ENCODE data around the gene GNG3.
"Not testable (repeated sequence)": the region's sequence is repeated elsewhere in the genome, so short reads cannot be mapped to it uniquely, and the experiment has no call there.

Gene GNG3

DNA sequence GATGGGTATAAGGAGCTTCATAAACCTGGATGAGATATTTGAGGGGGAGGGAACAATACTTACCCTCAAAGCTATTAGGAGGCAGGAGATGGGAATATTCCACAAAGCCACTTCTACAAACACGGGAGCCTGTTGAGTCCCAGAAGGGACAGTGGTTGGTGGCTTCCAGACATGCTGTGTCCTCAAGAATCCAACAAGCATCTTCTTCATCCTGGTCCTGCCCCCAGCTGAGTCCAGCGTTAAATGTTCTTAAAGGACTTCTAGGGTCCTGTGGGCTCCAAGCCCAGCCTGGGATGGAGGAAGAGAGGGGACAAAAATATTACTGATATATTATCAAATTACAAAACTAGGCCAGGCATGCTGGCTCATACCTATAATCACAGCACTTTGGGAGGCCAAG lies 40.0 kb upstream of the GNG3 start:
- H3K27me3 ChIP-seq = no peaks in the 10 kb centered on the region
- H3K4me3 ChIP-seq (ENCODE audit: low read depth, low read length) = peak overlapping the region; percentile 93

DNA sequence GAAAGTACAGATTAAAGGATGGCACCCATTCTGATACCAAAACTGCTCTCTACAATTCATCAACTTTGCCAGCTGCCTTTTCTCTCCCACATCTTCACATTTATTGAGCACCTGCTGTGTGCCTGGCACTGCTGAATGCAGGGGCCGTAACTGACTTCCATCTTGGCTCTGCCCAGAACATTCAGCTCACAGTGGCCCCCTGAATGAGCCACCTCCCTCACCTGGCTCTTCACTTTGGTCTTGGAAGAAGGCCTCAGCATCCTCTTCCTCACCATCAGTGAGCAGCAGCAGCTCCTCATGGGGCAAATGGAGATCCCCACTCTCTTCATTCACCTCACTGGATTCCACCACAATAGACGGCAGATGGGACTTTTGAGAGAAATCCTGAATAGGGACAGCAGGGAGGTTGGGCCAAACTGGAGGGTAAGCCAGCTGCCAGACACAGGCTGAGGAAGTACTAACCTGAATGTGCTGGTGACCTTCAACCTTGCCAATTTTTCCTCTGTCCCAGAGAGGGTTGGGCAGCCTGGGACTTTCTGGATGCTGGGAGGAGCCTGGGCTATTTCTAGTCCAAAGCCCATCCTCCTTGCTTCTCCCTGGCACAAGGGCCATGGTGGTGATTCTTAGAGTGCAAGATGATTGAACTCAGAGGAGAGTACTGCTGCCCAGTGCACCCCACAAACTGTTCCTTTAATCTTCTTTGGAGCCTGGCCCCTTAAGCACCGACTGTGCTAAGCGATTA lies 37.9 kb upstream of the GNG3 start:
- H3K36me3 ChIP-seq = peaks cover 23% of the 10 kb centered on the region
- H3K27me3 ChIP-seq = no peaks in the 10 kb centered on the region
- TF ChIP-seq, protein P1, sequence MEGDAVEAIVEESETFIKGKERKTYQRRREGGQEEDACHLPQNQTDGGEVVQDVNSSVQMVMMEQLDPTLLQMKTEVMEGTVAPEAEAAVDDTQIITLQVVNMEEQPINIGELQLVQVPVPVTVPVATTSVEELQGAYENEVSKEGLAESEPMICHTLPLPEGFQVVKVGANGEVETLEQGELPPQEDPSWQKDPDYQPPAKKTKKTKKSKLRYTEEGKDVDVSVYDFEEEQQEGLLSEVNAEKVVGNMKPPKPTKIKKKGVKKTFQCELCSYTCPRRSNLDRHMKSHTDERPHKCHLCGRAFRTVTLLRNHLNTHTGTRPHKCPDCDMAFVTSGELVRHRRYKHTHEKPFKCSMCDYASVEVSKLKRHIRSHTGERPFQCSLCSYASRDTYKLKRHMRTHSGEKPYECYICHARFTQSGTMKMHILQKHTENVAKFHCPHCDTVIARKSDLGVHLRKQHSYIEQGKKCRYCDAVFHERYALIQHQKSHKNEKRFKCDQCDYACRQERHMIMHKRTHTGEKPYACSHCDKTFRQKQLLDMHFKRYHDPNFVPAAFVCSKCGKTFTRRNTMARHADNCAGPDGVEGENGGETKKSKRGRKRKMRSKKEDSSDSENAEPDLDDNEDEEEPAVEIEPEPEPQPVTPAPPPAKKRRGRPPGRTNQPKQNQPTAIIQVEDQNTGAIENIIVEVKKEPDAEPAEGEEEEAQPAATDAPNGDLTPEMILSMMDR (IDR thresholded peaks at IDR 0.05; ENCODE audit: low read depth, low read length) = no peak
- DNase-seq = no peak
- H3K4me1 ChIP-seq = no peaks in the 10 kb centered on the region
- H3K4me3 ChIP-seq (ENCODE audit: low read depth, low read length) = no peak overlapping the region
- H3K9me3 ChIP-seq = no peaks in the 10 kb centered on the region

More for the DNA sequence above, 40.0 kb upstream of the GNG3 start:
- TF ChIP-seq, protein P1 (IDR thresholded peaks at IDR 0.05; ENCODE audit: low read depth, low read length) = no peak
- no peaks in the 10 kb centered on the region for H3K9me3 ChIP-seq
- peaks cover 24% of the 10 kb centered on the region for H3K36me3 ChIP-seq
- H3K4me1 ChIP-seq = no peaks in the 10 kb centered on the region
- no peak for DNase-seq

GRCh38 chr11:62671236-62671607 lies 36.3 kb upstream of the GNG3 start:
- TF ChIP-seq, protein P1 (IDR thresholded peaks at IDR 0.05; ENCODE audit: low read depth, low read length) = no peak
- H3K27me3 ChIP-seq = no peaks in the 10 kb centered on the region
- H3K4me3 ChIP-seq (ENCODE audit: low read depth, low read length) = peak overlapping the region; percentile 77
- peaks cover 18% of the 10 kb centered on the region for H3K36me3 ChIP-seq
- no peaks in the 10 kb centered on the region for H3K9me3 ChIP-seq
- H3K4me1 ChIP-seq = no peaks in the 10 kb centered on the region
- no peak for DNase-seq

GRCh38 chr11:62671608-62672389 lies 35.7 kb upstream of the GNG3 start, which contains the start of the genes LBHD1 and UQCC3:
Gene LBHD1 (minus strand): TSS chr11:62672267. CDS start chr11:62670031, 2,236 bp downstream.
Gene UQCC3 (plus strand): TSS chr11:62671673. CDS start chr11:62671746, 73 bp downstream.
- H3K27me3 ChIP-seq = no peaks in the 10 kb centered on the region
- TF ChIP-seq, protein P1 (IDR thresholded peaks at IDR 0.05; ENCODE audit: low read depth, low read length) = no peak
- H3K9me3 ChIP-seq = no peaks in the 10 kb centered on the region
- H3K4me3 ChIP-seq (ENCODE audit: low read depth, low read length) = peak within 1 kb of the TSS; percentile 77
- H3K4me1 ChIP-seq = no peaks in the 10 kb centered on the region
- peak; percentile 71 for DNase-seq
- peaks cover 12% of the 10 kb centered on the region for H3K36me3 ChIP-seq

GRCh38 chr11:62673196-62673525 lies 34.3 kb upstream of the GNG3 start:
- H3K36me3 ChIP-seq = peaks cover 10% of the 10 kb centered on the region
- no peaks in the 10 kb centered on the region for H3K9me3 ChIP-seq
- no peak for DNase-seq
- H3K4me1 ChIP-seq = no peaks in the 10 kb centered on the region; the same call in 1 of the 2 replicates
- no peak overlapping the region for H3K4me3 ChIP-seq (ENCODE audit: low read depth, low read length)
- TF ChIP-seq, protein P1 (IDR thresholded peaks at IDR 0.05; ENCODE audit: low read depth, low read length) = no peak
- no peaks in the 10 kb centered on the region for H3K27me3 ChIP-seq

GRCh38 chr11:62675415-62675814 lies 32.1 kb upstream of the GNG3 start:
- not testable (repeated sequence) for H3K4me3 ChIP-seq (ENCODE audit: low read depth, low read length); H3K4me1 ChIP-seq; H3K27me3 ChIP-seq; DNase-seq; H3K36me3 ChIP-seq; H3K9me3 ChIP-seq

Data from BE2C (cell line).